Activated T-helper 1 cell treated with anti-CD3 and anti-CD28 coated beads, Interleukin-12 subunit alpha, Interleukin-12 subunit beta, Interleukin-2, Interleukin-4 antibody, amounts not matched to agents 30 ng/mL and 10 ng/mL and 1 ng/mL, durations not matched to agents 14 hours and 24 hours and 36 hours (primary cell): ENCODE measurements around the gene TCAP. TPM values are rescaled to one million over a fixed set of nuclear protein-coding genes. Genes with fewer than 3 reads are reported as not detected.

ENCODE experiments used
- DNase-seq: peaks from one replicate; pipeline ENCODE4 v3.0.0; 2021; ENCODE audit warnings: low spot score
- H3K27ac Mint-ChIP-seq: one replicate; pipeline ENCODE4 v1.8.0; 2021; ENCODE audit warnings: mild to moderate bottlenecking, mixed read lengths
- H3K27me3 Mint-ChIP-seq: one replicate; pipeline ENCODE4 v1.8.0; 2022; ENCODE audit warnings: mild to moderate bottlenecking, moderate library complexity, mixed read lengths; ENCODE audit not compliant: insufficient read depth
- H3K36me3 Mint-ChIP-seq: one replicate; pipeline ENCODE4 v1.8.0; 2021; ENCODE audit warnings: low read depth, mixed read lengths
- H3K4me1 Mint-ChIP-seq: one replicate; pipeline ENCODE4 v1.8.0; 2021; ENCODE audit warnings: low read depth, mixed read lengths
- H3K4me3 Mint-ChIP-seq: one replicate; pipeline ENCODE4 v1.8.0; 2021; ENCODE audit warnings: mild to moderate bottlenecking, moderate library complexity, mixed read lengths
- H3K9me3 Mint-ChIP-seq: one replicate; pipeline ENCODE4 v1.8.0; 2021; ENCODE audit warnings: mixed read lengths
- intact Hi-C: fragments of 100-400 bp; cut with micrococcal nuclease; formaldehyde crosslinking; loops from one replicate; pipeline ENCODE4 v1.15.1; 2024
- total RNA-seq: library from RNA; stranded (reverse); gene quantifications from 2 replicates; pipeline ENCODE4 v1.2.3, GENCODE V29; 2022

The TCAP gene
- total RNA-seq, 1 donor from 2014 or later = 1.4 TPM

GRCh38 chr17:39633570-39634183 is 31.5 kb upstream of the TCAP start:
- peaks cover 22% of the 10 kb centered on the region for H3K4me1 Mint-ChIP-seq

GRCh38 chr17:39634384-39634871 is 30.7 kb upstream of the TCAP start:
- DNase-seq = peak; percentile 6
- Mint-ChIP-seq H3K4me3 (no peak overlapping the region), H3K27me3 (peaks cover 12% of the 10 kb centered on the region), H3K36me3 (peaks cover 7% of the 10 kb centered on the region), H3K9me3 (no peaks in the 10 kb centered on the region), H3K4me1 (peaks cover 29% of the 10 kb centered on the region), H3K27ac (no peak overlapping the region)
- intact Hi-C loops = loop anchor here (1.0 kb wide), 1 partner anchor 11 kb away; no protein-coding TSS in a partner anchor

More at GRCh38 chr17:39633570-39634183, 31.5 kb upstream of the TCAP start:
- no peak overlapping the region for H3K4me3 Mint-ChIP-seq
- peaks cover 6% of the 10 kb centered on the region for H3K36me3 Mint-ChIP-seq
- intact Hi-C loops = loop anchor here (1.0 kb wide), 1 partner anchor 10 kb away; no protein-coding TSS in a partner anchor
- H3K27me3 Mint-ChIP-seq = peaks cover 16% of the 10 kb centered on the region
- DNase-seq = no peak
- no peaks in the 10 kb centered on the region for H3K9me3 Mint-ChIP-seq
- no peak overlapping the region for H3K27ac Mint-ChIP-seq

- no peak overlapping the region for H3K27ac Mint-ChIP-seq
- no peak for DNase-seq
- peaks cover 7% of the 10 kb centered on the region for H3K36me3 Mint-ChIP-seq
- peaks cover 10% of the 10 kb centered on the region for H3K27me3 Mint-ChIP-seq
- no peaks in the 10 kb centered on the region for H3K9me3 Mint-ChIP-seq
- H3K4me3 Mint-ChIP-seq = peak overlapping the region; percentile 94
- intact Hi-C loops = loop anchor here (5.0 kb wide), 3 partner anchors 173 to 347 kb away; partner anchors contain the start of genes CDK12, IKZF3 and PSMD3
- H3K4me1 Mint-ChIP-seq = peaks cover 35% of the 10 kb centered on the region
These were observed 29.5 kb upstream of the TCAP start for GRCh38 chr17:39635614-39636176.

GRCh38 chr17:39636587-39636926 is 28.6 kb upstream of the TCAP start:
- H3K27ac Mint-ChIP-seq = peak overlapping the region; percentile 40
- H3K36me3 Mint-ChIP-seq = peaks cover 7% of the 10 kb centered on the region
- H3K4me3 Mint-ChIP-seq = peak overlapping the region; percentile 94
- peaks cover 7% of the 10 kb centered on the region for H3K27me3 Mint-ChIP-seq
- intact Hi-C loops = loop anchor here (5.0 kb wide), 3 partner anchors 174 to 346 kb away; partner anchors contain the start of genes CDK12, IKZF3 and PSMD3
- H3K9me3 Mint-ChIP-seq = no peaks in the 10 kb centered on the region
- peaks cover 32% of the 10 kb centered on the region for H3K4me1 Mint-ChIP-seq
- no peak for DNase-seq

GRCh38 chr17:39636927-39637736 is 28.0 kb upstream of the TCAP start, which contains the start of gene STARD3:
Gene STARD3 (plus strand): TSS chr17:39637144. CDS start chr17:39653532, 16,388 bp downstream.
- peaks cover 9% of the 10 kb centered on the region for H3K36me3 Mint-ChIP-seq
- H3K27ac Mint-ChIP-seq = peak within 1 kb of the TSS; percentile 85
- intact Hi-C loops = loop anchor here (1.0 to 5.0 kb wide), 8 partner anchors 31 to 345 kb away; partner anchors contain the start of genes CDK12, IKZF3, LRRC3C and MIEN1
- DNase-seq = peak; percentile 88
- H3K4me3 Mint-ChIP-seq = peak within 1 kb of the TSS; percentile 94
- H3K9me3 Mint-ChIP-seq = no peaks in the 10 kb centered on the region
- H3K4me1 Mint-ChIP-seq = peaks cover 34% of the 10 kb centered on the region
- H3K27me3 Mint-ChIP-seq = peaks cover 2% of the 10 kb centered on the region

- Mint-ChIP-seq H3K27me3 (no peaks in the 10 kb centered on the region), H3K4me1 (peaks cover 46% of the 10 kb centered on the region), H3K36me3 (peaks cover 11% of the 10 kb centered on the region), H3K9me3 (no peaks in the 10 kb centered on the region), H3K27ac (peak overlapping the region; percentile 85), H3K4me3 (peak overlapping the region; percentile 94)
- intact Hi-C loops = loop anchor here (5.0 kb wide), 3 partner anchors 176 to 344 kb away; partner anchors contain the start of genes CDK12, IKZF3 and PSMD3
- DNase-seq = no peak
These were observed 26.8 kb upstream of the TCAP start for GRCh38 chr17:39638317-39638716.

GRCh38 chr17:39639043-39639442 is 26.1 kb upstream of the TCAP start:
- no peak for DNase-seq
- Mint-ChIP-seq H3K4me3 (no peak overlapping the region), H3K9me3 (no peaks in the 10 kb centered on the region), H3K4me1 (peaks cover 53% of the 10 kb centered on the region), H3K27ac (no peak overlapping the region), H3K27me3 (no peaks in the 10 kb centered on the region), H3K36me3 (peaks cover 13% of the 10 kb centered on the region)
- intact Hi-C loops = loop anchor here (5.0 kb wide), 3 partner anchors 177 to 343 kb away; partner anchors contain the start of genes CDK12, IKZF3 and PSMD3

GRCh38 chr17:39639566-39640458 is 25.3 kb upstream of the TCAP start:
- Mint-ChIP-seq H3K4me1 (peaks cover 61% of the 10 kb centered on the region), H3K4me3 (no peak overlapping the region), H3K27ac (no peak overlapping the region), H3K27me3 (no peaks in the 10 kb centered on the region), H3K36me3 (peaks cover 14% of the 10 kb centered on the region), H3K9me3 (no peaks in the 10 kb centered on the region)
- intact Hi-C loops = loop anchor here (5.0 kb wide), 3 partner anchors 178 to 342 kb away; partner anchors contain the start of genes CDK12, IKZF3 and PSMD3
- no peak for DNase-seq

GRCh38 chr17:39640591-39641031 is 24.5 kb upstream of the TCAP start:
- no peak overlapping the region for H3K4me3 Mint-ChIP-seq
- intact Hi-C loops = no loop called here
- peaks cover 14% of the 10 kb centered on the region for H3K36me3 Mint-ChIP-seq
- DNase-seq = no peak
- H3K27ac Mint-ChIP-seq = no peak overlapping the region
- no peaks in the 10 kb centered on the region for H3K9me3 Mint-ChIP-seq
- peaks cover 64% of the 10 kb centered on the region for H3K4me1 Mint-ChIP-seq
- H3K27me3 Mint-ChIP-seq = no peaks in the 10 kb centered on the region

- H3K27me3 Mint-ChIP-seq = no peaks in the 10 kb centered on the region
- H3K4me3 Mint-ChIP-seq = no peak overlapping the region
- intact Hi-C loops = no loop called here
- no peak overlapping the region for H3K27ac Mint-ChIP-seq
- H3K4me1 Mint-ChIP-seq = peaks cover 64% of the 10 kb centered on the region
- DNase-seq = no peak
- H3K36me3 Mint-ChIP-seq = peaks cover 14% of the 10 kb centered on the region
- H3K9me3 Mint-ChIP-seq = no peaks in the 10 kb centered on the region
These were observed 24.1 kb upstream of the TCAP start for GRCh38 chr17:39641097-39641496.

GRCh38 chr17:39641883-39642282 is 23.3 kb upstream of the TCAP start:
- no peaks in the 10 kb centered on the region for H3K27me3 Mint-ChIP-seq
- intact Hi-C loops = no loop called here
- no peak overlapping the region for H3K27ac Mint-ChIP-seq
- peaks cover 64% of the 10 kb centered on the region for H3K4me1 Mint-ChIP-seq
- DNase-seq = no peak
- H3K9me3 Mint-ChIP-seq = no peaks in the 10 kb centered on the region
- no peak overlapping the region for H3K4me3 Mint-ChIP-seq
- peaks cover 14% of the 10 kb centered on the region for H3K36me3 Mint-ChIP-seq
